ENCODE data around the gene FBXO42.

- TF ChIP-seq EZH2phosphoT487 (IDR thresholded peaks at IDR 0.05; ENCODE audit: unreplicated experiment) (no peak), CTCF (conservative IDR thresholded peaks at IDR 0.05; ENCODE audit: low read depth in 2 of 2) (no peak), POLR2AphosphoS5 (IDR thresholded peaks at IDR 0.05; ENCODE audit: low read depth) (no peak), CREB1 (CRISPR knock-in tag; IDR thresholded peaks at IDR 0.05; ENCODE audit: low read depth) (no peak), EZH2 (IDR thresholded peaks at IDR 0.05; ENCODE audit: low read depth, unreplicated experiment) (no peak), ZNF114 (CRISPR knock-in tag; IDR thresholded peaks at IDR 0.05) (no peak), NANOG (IDR thresholded peaks at IDR 0.05; ENCODE audit: borderline replicate concordance) (no peak), JUNB (IDR thresholded peaks at IDR 0.05; ENCODE audit: unreplicated experiment) (no peak), STAT1 (IDR thresholded peaks at IDR 0.05; ENCODE audit: unreplicated experiment) (no peak)
- TF ChIP-seq, protein P1, sequence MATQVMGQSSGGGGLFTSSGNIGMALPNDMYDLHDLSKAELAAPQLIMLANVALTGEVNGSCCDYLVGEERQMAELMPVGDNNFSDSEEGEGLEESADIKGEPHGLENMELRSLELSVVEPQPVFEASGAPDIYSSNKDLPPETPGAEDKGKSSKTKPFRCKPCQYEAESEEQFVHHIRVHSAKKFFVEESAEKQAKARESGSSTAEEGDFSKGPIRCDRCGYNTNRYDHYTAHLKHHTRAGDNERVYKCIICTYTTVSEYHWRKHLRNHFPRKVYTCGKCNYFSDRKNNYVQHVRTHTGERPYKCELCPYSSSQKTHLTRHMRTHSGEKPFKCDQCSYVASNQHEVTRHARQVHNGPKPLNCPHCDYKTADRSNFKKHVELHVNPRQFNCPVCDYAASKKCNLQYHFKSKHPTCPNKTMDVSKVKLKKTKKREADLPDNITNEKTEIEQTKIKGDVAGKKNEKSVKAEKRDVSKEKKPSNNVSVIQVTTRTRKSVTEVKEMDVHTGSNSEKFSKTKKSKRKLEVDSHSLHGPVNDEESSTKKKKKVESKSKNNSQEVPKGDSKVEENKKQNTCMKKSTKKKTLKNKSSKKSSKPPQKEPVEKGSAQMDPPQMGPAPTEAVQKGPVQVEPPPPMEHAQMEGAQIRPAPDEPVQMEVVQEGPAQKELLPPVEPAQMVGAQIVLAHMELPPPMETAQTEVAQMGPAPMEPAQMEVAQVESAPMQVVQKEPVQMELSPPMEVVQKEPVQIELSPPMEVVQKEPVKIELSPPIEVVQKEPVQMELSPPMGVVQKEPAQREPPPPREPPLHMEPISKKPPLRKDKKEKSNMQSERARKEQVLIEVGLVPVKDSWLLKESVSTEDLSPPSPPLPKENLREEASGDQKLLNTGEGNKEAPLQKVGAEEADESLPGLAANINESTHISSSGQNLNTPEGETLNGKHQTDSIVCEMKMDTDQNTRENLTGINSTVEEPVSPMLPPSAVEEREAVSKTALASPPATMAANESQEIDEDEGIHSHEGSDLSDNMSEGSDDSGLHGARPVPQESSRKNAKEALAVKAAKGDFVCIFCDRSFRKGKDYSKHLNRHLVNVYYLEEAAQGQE (IDR thresholded peaks at IDR 0.05; ENCODE audit: unreplicated experiment): no peak
- TF ChIP-seq, protein P2, sequence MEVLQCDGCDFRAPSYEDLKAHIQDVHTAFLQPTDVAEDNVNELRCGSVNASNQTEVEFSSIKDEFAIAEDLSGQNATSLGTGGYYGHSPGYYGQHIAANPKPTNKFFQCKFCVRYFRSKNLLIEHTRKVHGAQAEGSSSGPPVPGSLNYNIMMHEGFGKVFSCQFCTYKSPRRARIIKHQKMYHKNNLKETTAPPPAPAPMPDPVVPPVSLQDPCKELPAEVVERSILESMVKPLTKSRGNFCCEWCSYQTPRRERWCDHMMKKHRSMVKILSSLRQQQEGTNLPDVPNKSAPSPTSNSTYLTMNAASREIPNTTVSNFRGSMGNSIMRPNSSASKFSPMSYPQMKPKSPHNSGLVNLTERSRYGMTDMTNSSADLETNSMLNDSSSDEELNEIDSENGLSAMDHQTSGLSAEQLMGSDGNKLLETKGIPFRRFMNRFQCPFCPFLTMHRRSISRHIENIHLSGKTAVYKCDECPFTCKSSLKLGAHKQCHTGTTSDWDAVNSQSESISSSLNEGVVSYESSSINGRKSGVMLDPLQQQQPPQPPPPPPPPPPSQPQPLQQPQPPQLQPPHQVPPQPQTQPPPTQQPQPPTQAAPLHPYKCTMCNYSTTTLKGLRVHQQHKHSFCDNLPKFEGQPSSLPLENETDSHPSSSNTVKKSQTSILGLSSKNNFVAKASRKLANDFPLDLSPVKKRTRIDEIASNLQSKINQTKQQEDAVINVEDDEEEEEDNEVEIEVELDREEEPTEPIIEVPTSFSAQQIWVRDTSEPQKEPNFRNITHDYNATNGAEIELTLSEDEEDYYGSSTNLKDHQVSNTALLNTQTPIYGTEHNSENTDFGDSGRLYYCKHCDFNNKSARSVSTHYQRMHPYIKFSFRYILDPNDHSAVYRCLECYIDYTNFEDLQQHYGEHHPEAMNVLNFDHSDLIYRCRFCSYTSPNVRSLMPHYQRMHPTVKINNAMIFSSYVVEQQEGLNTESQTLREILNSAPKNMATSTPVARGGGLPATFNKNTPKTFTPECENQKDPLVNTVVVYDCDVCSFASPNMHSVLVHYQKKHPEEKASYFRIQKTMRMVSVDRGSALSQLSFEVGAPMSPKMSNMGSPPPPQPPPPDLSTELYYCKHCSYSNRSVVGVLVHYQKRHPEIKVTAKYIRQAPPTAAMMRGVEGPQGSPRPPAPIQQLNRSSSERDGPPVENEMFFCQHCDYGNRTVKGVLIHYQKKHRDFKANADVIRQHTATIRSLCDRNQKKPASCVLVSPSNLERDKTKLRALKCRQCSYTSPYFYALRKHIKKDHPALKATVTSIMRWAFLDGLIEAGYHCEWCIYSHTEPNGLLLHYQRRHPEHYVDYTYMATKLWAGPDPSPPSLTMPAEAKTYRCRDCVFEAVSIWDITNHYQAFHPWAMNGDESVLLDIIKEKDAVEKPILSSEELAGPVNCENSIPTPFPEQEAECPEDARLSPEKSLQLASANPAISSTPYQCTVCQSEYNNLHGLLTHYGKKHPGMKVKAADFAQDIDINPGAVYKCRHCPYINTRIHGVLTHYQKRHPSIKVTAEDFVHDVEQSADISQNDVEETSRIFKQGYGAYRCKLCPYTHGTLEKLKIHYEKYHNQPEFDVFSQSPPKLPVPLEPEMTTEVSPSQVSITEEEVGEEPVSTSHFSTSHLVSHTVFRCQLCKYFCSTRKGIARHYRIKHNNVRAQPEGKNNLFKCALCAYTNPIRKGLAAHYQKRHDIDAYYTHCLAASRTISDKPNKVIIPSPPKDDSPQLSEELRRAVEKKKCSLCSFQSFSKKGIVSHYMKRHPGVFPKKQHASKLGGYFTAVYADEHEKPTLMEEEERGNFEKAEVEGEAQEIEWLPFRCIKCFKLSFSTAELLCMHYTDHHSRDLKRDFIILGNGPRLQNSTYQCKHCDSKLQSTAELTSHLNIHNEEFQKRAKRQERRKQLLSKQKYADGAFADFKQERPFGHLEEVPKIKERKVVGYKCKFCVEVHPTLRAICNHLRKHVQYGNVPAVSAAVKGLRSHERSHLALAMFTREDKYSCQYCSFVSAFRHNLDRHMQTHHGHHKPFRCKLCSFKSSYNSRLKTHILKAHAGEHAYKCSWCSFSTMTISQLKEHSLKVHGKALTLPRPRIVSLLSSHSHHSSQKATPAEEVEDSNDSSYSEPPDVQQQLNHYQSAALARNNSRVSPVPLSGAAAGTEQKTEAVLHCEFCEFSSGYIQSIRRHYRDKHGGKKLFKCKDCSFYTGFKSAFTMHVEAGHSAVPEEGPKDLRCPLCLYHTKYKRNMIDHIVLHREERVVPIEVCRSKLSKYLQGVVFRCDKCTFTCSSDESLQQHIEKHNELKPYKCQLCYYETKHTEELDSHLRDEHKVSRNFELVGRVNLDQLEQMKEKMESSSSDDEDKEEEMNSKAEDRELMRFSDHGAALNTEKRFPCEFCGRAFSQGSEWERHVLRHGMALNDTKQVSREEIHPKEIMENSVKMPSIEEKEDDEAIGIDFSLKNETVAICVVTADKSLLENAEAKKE (CRISPR knock-in tag; IDR thresholded peaks at IDR 0.05): no peak
- TF ChIP-seq, protein P3, sequence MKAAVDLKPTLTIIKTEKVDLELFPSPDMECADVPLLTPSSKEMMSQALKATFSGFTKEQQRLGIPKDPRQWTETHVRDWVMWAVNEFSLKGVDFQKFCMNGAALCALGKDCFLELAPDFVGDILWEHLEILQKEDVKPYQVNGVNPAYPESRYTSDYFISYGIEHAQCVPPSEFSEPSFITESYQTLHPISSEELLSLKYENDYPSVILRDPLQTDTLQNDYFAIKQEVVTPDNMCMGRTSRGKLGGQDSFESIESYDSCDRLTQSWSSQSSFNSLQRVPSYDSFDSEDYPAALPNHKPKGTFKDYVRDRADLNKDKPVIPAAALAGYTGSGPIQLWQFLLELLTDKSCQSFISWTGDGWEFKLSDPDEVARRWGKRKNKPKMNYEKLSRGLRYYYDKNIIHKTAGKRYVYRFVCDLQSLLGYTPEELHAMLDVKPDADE (IDR thresholded peaks at IDR 0.05): no peak
Measured at GRCh38 chr1:16218014-16218673, 134.1 kb downstream of the FBXO42 start.
